Measurements from ENCODE around the gene WDR72.
"Not testable (repeated sequence)": the region's sequence is repeated elsewhere in the genome, so short reads cannot be mapped to it uniquely, and the experiment has no call there.

Gene WDR72

GRCh38 chr15:53739651-53740050 lies 19.8 kb downstream of the WDR72 start:
- no peak for DNase-seq
- H3K4me3 Mint-ChIP-seq = no peak overlapping the region
- H3K27ac Mint-ChIP-seq = no peak overlapping the region
- no peak for ATAC-seq
- peaks cover 6% of the 10 kb centered on the region for H3K27me3 Mint-ChIP-seq
- no peaks in the 10 kb centered on the region for H3K9me3 Mint-ChIP-seq
- H3K4me1 Mint-ChIP-seq = no peaks in the 10 kb centered on the region
- H3K36me3 Mint-ChIP-seq (ENCODE audit: low read depth) = no peaks in the 10 kb centered on the region

- Mint-ChIP-seq H3K9me3 (no peaks in the 10 kb centered on the region), H3K27me3 (peaks cover 5% of the 10 kb centered on the region), H3K4me3 (no peak overlapping the region), H3K4me1 (no peaks in the 10 kb centered on the region), H3K36me3 (ENCODE audit: low read depth) (no peaks in the 10 kb centered on the region), H3K27ac (no peak overlapping the region)
- no peak for ATAC-seq
- DNase-seq = no peak
Observed at GRCh38 chr15:53739187-53739586, 20.3 kb downstream of the WDR72 start.

GRCh38 chr15:53721334-53722087 lies 38.0 kb downstream of the WDR72 start:
- ATAC-seq = no peak
- Mint-ChIP-seq H3K36me3 (ENCODE audit: low read depth) (no peaks in the 10 kb centered on the region), H3K4me1 (no peaks in the 10 kb centered on the region), H3K4me3 (no peak overlapping the region), H3K27ac (no peak overlapping the region), H3K27me3 (peaks cover 2% of the 10 kb centered on the region), H3K9me3 (no peaks in the 10 kb centered on the region)
- no peak for DNase-seq

GRCh38 chr15:53716909-53717876 lies 42.3 kb downstream of the WDR72 start:
- Mint-ChIP-seq H3K27me3 (no peaks in the 10 kb centered on the region), H3K4me3 (no peak overlapping the region), H3K36me3 (ENCODE audit: low read depth) (no peaks in the 10 kb centered on the region), H3K4me1 (no peaks in the 10 kb centered on the region), H3K9me3 (no peaks in the 10 kb centered on the region), H3K27ac (no peak overlapping the region)
- ATAC-seq = no peak
- no peak for DNase-seq

DNA sequence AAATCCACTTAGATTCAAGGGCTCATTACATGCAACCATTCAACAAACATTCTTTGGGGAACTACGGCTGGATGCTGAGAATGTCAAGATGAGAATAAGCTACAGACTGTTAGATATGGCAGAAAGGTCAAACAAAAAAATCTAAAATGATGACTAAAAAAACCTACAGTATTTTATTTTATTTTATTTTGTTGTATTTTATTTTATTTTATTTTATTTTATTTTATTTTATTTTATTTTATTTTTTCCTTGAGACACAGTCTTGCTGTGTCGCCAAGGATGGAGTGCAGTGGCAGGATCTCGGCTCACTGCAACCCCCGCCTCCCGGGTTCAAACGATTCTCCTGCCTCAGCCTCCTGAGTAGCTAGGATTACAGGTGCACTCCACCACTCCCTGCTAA lies 46.2 kb downstream of the WDR72 start:
- no peak overlapping the region for H3K27ac Mint-ChIP-seq
- H3K9me3 Mint-ChIP-seq = no peaks in the 10 kb centered on the region
- H3K4me3 Mint-ChIP-seq = no peak overlapping the region
- H3K27me3 Mint-ChIP-seq = no peaks in the 10 kb centered on the region
- ATAC-seq (no peak), DNase-seq (no peak)
- no peaks in the 10 kb centered on the region for H3K36me3 Mint-ChIP-seq (ENCODE audit: low read depth)
- no peaks in the 10 kb centered on the region for H3K4me1 Mint-ChIP-seq

DNA sequence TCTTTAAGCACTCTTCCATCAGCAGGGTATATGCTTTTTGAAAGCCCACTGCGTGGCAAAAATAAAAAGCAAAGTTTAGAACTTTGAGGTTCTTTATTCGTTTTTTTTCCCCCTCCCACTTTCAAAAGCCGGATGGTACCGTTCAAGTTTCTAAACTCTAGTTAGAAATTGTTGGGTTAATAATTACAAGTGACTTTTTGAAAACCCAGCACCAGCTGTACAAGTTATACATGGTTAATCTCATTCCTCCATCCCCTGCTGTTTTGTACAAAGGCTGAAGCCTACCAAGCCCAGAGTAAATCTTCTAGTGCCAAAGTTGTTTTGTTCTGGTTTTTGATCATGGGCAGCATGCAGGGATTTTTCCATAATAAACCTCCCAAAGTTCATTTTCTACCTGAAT lies 48.6 kb downstream of the WDR72 start:
- no peaks in the 10 kb centered on the region for H3K9me3 Mint-ChIP-seq
- DNase-seq = no peak
- H3K36me3 Mint-ChIP-seq (ENCODE audit: low read depth) = no peaks in the 10 kb centered on the region
- H3K27ac Mint-ChIP-seq = no peak overlapping the region
- ATAC-seq = no peak
- H3K4me1 Mint-ChIP-seq = no peaks in the 10 kb centered on the region
- H3K27me3 Mint-ChIP-seq = peaks cover 4% of the 10 kb centered on the region
- H3K4me3 Mint-ChIP-seq = no peak overlapping the region

DNA sequence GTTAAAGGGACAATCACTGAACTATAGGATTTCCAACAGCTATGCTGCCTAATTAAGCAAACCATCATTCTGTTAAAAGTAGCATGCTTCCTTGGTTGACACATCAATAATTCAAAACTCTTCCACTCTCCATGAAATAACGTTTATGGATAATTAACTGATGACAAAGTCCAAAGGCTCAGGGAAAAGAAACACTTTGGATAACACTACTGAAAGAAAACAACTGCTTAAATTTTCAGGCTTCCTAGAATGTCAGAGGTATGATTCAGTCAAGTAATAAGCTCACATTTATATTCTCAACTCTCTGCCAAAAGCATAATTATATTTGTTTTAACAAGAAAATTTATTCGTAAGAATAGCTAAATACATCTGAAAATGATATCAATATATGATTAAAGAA lies 49.6 kb downstream of the WDR72 start:
- no peaks in the 10 kb centered on the region for H3K36me3 Mint-ChIP-seq (ENCODE audit: low read depth)
- peaks cover 4% of the 10 kb centered on the region for H3K27me3 Mint-ChIP-seq
- H3K9me3 Mint-ChIP-seq = no peaks in the 10 kb centered on the region
- no peak for DNase-seq
- no peak overlapping the region for H3K27ac Mint-ChIP-seq
- ATAC-seq = no peak
- H3K4me1 Mint-ChIP-seq = no peaks in the 10 kb centered on the region
- no peak overlapping the region for H3K4me3 Mint-ChIP-seq

GRCh38 chr15:53695365-53695764 lies 64.1 kb downstream of the WDR72 start:
- H3K27me3 Mint-ChIP-seq = no peaks in the 10 kb centered on the region
- ATAC-seq (no peak), DNase-seq (no peak)
- no peak overlapping the region for H3K27ac Mint-ChIP-seq
- no peak overlapping the region for H3K4me3 Mint-ChIP-seq
- H3K4me1 Mint-ChIP-seq = no peaks in the 10 kb centered on the region
- no peaks in the 10 kb centered on the region for H3K36me3 Mint-ChIP-seq (ENCODE audit: low read depth)
- peaks cover 2% of the 10 kb centered on the region for H3K9me3 Mint-ChIP-seq

GRCh38 chr15:53694476-53694874 lies 65.0 kb downstream of the WDR72 start:
- H3K27ac Mint-ChIP-seq = no peak overlapping the region
- H3K36me3 Mint-ChIP-seq (ENCODE audit: low read depth) = no peaks in the 10 kb centered on the region

DNA sequence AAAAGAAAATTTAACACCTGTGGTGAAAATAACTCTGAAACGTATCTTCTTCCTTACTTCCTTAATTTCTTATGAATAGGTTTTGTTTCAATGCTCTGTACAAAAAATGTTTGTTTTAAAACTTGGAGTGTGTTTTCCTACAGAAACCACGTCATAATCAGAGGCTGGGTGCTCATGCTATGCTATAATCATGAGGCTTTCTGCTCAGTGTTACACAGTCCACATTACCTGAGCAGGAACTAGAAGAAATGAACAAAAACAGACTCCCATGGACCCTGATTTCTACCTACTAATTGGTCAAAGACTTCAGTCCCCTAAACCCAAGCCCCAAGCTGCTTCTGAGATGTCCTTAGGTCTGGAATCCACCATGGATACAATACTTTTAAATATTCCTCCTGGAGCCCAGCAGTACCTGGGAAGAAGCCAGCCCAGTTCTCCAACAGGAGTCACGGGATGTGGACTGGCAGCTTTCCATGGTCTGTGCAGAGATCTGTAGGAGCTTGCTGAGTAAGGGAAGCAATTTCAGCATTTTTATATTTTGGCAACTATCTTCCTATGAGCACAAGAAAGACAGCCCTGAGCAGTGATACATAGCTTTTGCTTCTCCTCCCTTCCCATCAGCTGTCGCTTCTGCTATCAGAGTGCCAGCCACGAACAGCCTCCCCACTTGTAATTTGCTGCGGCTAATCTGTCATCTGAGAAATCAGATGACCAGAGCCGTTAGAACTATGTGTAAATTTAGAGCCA lies 65.6 kb downstream of the WDR72 start:
- no peak for ATAC-seq
- Mint-ChIP-seq H3K4me3 (no peak overlapping the region), H3K27ac (no peak overlapping the region), H3K4me1 (no peaks in the 10 kb centered on the region), H3K36me3 (ENCODE audit: low read depth) (no peaks in the 10 kb centered on the region), H3K9me3 (peaks cover 5% of the 10 kb centered on the region), H3K27me3 (no peaks in the 10 kb centered on the region)
- DNase-seq = no peak

More at GRCh38 chr15:53694476-53694874, 65.0 kb downstream of the WDR72 start:
- Mint-ChIP-seq H3K9me3 (peaks cover 5% of the 10 kb centered on the region), H3K4me3 (no peak overlapping the region), H3K4me1 (no peaks in the 10 kb centered on the region), H3K27me3 (no peaks in the 10 kb centered on the region)
- no peak for ATAC-seq
- DNase-seq = no peak

GRCh38 chr15:53684162-53684561 lies 75.3 kb downstream of the WDR72 start:
- not testable (repeated sequence) for H3K36me3 Mint-ChIP-seq (ENCODE audit: low read depth); H3K9me3 Mint-ChIP-seq; H3K27ac Mint-ChIP-seq; H3K4me3 Mint-ChIP-seq; ATAC-seq; H3K27me3 Mint-ChIP-seq; DNase-seq; H3K4me1 Mint-ChIP-seq

GRCh38 chr15:53681056-53681455 lies 78.4 kb downstream of the WDR72 start:
- Mint-ChIP-seq H3K4me1 (no peaks in the 10 kb centered on the region), H3K4me3 (no peak overlapping the region), H3K36me3 (ENCODE audit: low read depth) (no peaks in the 10 kb centered on the region), H3K27ac (no peak overlapping the region), H3K27me3 (no peaks in the 10 kb centered on the region), H3K9me3 (no peaks in the 10 kb centered on the region)
- ATAC-seq (no peak), DNase-seq (no peak)

GRCh38 chr15:53675832-53676231 lies 83.6 kb downstream of the WDR72 start:
- DNase-seq (no peak), ATAC-seq (no peak)
- H3K4me3 Mint-ChIP-seq = no peak overlapping the region
- no peak overlapping the region for H3K27ac Mint-ChIP-seq
- no peaks in the 10 kb centered on the region for H3K9me3 Mint-ChIP-seq
- no peaks in the 10 kb centered on the region for H3K36me3 Mint-ChIP-seq (ENCODE audit: low read depth)
- no peaks in the 10 kb centered on the region for H3K27me3 Mint-ChIP-seq
- H3K4me1 Mint-ChIP-seq = no peaks in the 10 kb centered on the region

DNA sequence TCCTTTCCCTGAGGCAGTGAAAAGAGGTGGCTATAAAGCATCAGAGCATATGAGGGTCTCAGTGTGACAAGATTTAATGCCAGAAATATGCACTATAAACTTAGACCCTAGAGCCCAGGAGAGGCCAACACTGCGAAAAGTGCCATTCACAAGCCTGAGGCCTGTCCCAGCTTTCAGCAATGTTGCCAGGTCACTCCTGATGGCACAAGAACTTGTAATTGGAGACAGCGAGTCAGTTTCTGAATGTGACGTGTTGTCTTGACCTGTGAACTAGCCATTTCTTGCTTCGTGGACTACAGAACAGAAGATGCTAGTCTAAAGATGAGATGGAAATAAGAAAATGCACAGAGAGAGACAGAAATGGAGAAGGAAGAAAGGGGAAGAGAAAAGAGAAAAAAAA lies 87.9 kb downstream of the WDR72 start:
- Mint-ChIP-seq H3K4me1 (no peaks in the 10 kb centered on the region), H3K36me3 (ENCODE audit: low read depth) (no peaks in the 10 kb centered on the region), H3K9me3 (no peaks in the 10 kb centered on the region), H3K4me3 (no peak overlapping the region), H3K27ac (no peak overlapping the region), H3K27me3 (no peaks in the 10 kb centered on the region)
- DNase-seq (no peak), ATAC-seq (no peak)

Measured in activated naive CD8-positive, alpha-beta T cell treated with anti-CD3 and anti-CD28 coated beads, Interleukin-2, amount 50 U/mL, for 24 hours (primary cell).